Endothelial cell (in vitro differentiated cells): Measurements from ENCODE around the gene RNF40. TPM values are rescaled to one million over a fixed set of nuclear protein-coding genes. Genes with fewer than 3 reads are reported as not detected.

ENCODE experiments used
- DNase-seq: peaks from one replicate; pipeline ENCODE4 v3.0.0; 2021; ENCODE audit warnings: low spot score
- H3K27ac Mint-ChIP-seq: one replicate; pipeline ENCODE4 v1.8.0; 2021; ENCODE audit warnings: mixed read lengths, inconsistent platforms; ENCODE audit not compliant: unreplicated experiment
- H3K27me3 Mint-ChIP-seq: one replicate; pipeline ENCODE4 v1.8.0; 2021; ENCODE audit warnings: mild to moderate bottlenecking, moderate library complexity, mixed read lengths, inconsistent platforms; ENCODE audit not compliant: unreplicated experiment
- H3K36me3 Mint-ChIP-seq: one replicate; pipeline ENCODE4 v1.8.0; 2021; ENCODE audit warnings: mild to moderate bottlenecking, low read depth, mixed read lengths, inconsistent platforms; ENCODE audit not compliant: unreplicated experiment
- H3K4me1 Mint-ChIP-seq: one replicate; pipeline ENCODE4 v1.8.0; 2021; ENCODE audit warnings: mild to moderate bottlenecking, mixed read lengths, inconsistent platforms; ENCODE audit not compliant: unreplicated experiment
- H3K4me3 Mint-ChIP-seq: one replicate; pipeline ENCODE4 v1.8.0; 2021; ENCODE audit warnings: mild to moderate bottlenecking, mixed read lengths, inconsistent platforms; ENCODE audit not compliant: unreplicated experiment
- H3K9me3 Mint-ChIP-seq: one replicate; pipeline ENCODE4 v1.8.0; 2021; ENCODE audit warnings: mixed read lengths, inconsistent platforms; ENCODE audit not compliant: unreplicated experiment
- total RNA-seq: library from RNA; stranded (reverse); fragmentation: NEBNext Ultra II Directional; extraction: Animal tissue kit (Norgen Biotek cat#: 25700); gene quantifications from one replicate; pipeline ENCODE4 v1.2.1, GENCODE V29; 2021; ENCODE audit not compliant: unreplicated experiment
- TF ChIP-seq, protein P1 (sequence below): fragments of 200-600 bp; sonication (generic); IDR thresholded peaks from one replicate; pipeline ENCODE4 v1.5.0; 2021; ENCODE audit warnings: antibody characterized with exemption; ENCODE audit not compliant: unreplicated experiment

RNF40 gene
- total RNA-seq, 1 donor from 2014 or later = 108 TPM

DNA sequence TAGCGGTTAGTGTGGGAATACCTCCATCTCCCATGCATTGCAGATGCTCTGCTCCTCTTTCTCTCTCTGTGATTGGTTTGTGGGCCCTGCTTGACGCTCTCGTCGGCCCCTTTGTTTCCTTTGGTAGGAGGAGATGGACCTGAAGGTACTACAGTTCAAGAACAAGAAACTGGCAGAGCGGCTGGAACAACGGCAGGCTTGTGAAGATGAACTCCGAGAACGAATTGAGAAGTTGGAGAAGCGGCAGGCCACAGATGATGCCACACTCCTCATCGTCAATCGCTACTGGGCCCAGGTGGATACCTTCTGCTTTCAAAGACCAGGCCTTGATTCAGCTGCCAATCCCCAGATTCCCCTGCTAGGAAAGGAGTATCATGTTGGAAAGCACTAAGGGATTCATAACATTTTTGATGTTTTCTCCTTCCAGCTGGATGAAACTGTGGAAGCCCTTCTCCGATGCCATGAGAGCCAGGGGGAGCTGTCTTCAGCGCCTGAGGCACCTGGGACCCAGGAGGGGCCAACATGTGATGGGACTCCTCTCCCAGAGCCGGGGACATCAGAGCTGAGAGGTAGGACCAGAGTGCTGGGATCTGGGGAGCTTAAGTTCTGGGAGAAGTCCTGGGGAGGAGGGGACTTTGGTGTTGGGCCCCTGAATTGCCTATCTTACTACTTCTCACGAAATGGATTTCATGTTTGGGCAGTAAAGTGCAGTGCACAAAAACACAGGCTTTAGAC is 1.0 kb downstream of the RNF40 start:
- Mint-ChIP-seq H3K4me3 (peak overlapping the region; percentile 95), H3K36me3 (peaks cover 49% of the 10 kb centered on the region), H3K27ac (peak overlapping the region; percentile 93), H3K4me1 (peaks cover 21% of the 10 kb centered on the region), H3K27me3 (peaks cover 19% of the 10 kb centered on the region), H3K9me3 (no peaks in the 10 kb centered on the region)
- TF ChIP-seq, protein P1, sequence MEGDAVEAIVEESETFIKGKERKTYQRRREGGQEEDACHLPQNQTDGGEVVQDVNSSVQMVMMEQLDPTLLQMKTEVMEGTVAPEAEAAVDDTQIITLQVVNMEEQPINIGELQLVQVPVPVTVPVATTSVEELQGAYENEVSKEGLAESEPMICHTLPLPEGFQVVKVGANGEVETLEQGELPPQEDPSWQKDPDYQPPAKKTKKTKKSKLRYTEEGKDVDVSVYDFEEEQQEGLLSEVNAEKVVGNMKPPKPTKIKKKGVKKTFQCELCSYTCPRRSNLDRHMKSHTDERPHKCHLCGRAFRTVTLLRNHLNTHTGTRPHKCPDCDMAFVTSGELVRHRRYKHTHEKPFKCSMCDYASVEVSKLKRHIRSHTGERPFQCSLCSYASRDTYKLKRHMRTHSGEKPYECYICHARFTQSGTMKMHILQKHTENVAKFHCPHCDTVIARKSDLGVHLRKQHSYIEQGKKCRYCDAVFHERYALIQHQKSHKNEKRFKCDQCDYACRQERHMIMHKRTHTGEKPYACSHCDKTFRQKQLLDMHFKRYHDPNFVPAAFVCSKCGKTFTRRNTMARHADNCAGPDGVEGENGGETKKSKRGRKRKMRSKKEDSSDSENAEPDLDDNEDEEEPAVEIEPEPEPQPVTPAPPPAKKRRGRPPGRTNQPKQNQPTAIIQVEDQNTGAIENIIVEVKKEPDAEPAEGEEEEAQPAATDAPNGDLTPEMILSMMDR = no peak
- DNase-seq = no peak

DNA sequence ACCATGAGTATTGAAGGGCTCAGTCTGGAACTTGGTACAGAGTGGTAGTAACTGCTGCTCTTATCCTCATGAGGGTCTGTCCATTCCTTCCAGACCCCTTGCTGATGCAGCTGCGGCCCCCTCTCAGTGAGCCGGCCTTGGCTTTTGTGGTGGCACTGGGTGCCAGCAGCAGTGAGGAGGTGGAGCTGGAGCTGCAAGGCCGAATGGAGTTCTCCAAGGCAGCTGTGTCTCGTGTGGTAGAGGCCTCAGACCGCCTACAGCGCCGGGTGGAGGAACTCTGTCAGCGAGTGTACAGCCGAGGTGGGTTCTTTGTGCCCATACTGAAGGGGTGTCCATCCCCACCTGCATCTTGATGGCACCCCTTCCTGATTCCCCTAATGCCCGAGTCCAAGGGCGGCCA is 2.0 kb downstream of the RNF40 start:
- Mint-ChIP-seq H3K9me3 (no peaks in the 10 kb centered on the region), H3K36me3 (peaks cover 56% of the 10 kb centered on the region), H3K4me3 (peak overlapping the region; percentile 95), H3K27ac (no peak overlapping the region), H3K27me3 (peaks cover 19% of the 10 kb centered on the region), H3K4me1 (peaks cover 21% of the 10 kb centered on the region)
- TF ChIP-seq, protein P1 = no peak
- no peak for DNase-seq

DNA sequence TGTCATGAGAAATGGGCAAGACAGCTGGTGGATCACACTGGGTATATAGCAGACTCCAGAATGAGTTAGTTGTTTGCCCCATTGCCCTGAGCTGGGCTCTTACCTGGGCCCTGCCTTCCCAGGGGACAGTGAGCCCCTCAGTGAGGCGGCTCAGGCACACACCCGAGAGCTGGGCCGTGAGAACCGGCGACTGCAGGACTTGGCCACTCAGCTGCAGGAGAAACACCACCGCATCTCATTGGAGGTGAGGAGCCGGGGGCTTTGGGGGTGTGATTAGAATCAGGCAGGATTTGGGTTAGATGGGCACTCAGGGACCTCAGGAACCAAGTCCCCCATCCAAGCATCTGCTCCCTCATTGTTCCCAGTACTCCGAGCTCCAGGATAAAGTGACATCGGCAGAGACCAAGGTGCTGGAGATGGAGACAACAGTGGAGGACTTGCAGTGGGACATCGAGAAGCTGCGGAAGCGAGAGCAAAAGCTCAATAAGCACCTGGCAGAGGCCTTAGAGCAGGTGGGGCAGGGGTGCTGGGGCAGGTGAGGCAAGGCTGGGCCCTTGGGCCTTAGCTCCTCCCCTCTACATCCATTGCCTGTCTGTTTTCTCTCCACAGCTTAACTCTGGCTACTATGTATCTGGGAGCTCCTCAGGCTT is 2.8 kb downstream of the RNF40 start:
- Mint-ChIP-seq H3K36me3 (peaks cover 63% of the 10 kb centered on the region), H3K4me3 (no peak overlapping the region), H3K27ac (no peak overlapping the region), H3K9me3 (no peaks in the 10 kb centered on the region), H3K27me3 (peaks cover 19% of the 10 kb centered on the region), H3K4me1 (peaks cover 21% of the 10 kb centered on the region)
- DNase-seq = no peak
- TF ChIP-seq, protein P1 = no peak

DNA sequence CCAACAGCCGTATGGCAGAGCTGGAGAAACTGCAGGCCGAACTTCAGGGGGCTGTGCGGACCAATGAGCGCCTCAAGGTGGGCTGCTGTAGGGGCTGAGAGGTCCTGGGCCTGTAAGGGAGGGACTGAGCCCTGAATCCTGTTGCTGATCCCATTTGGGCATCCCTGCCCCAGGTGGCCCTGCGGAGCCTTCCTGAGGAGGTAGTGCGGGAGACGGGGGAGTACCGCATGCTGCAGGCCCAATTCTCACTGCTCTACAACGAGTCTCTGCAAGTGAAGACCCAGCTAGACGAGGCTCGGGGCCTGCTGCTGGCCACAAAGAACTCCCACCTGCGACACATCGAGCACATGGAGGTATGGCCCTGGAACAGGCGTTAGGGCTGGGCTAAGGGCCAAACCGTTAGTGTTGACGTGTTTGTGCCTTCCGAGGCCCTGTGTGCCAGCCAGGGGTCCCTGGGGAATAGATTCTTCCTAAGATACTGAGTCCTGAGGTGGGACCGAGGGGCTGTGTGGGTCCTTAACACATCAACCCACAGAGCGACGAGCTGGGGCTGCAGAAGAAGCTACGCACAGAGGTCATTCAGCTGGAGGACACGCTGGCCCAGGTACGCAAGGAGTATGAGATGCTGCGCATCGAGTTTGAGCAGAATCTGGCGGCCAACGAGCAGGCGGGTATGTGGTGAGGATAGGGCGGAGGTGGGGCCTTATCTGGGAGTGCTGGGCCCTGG is 4.2 kb downstream of the RNF40 start:
- H3K27ac Mint-ChIP-seq = peak overlapping the region; percentile 57
- peaks cover 12% of the 10 kb centered on the region for H3K4me1 Mint-ChIP-seq
- TF ChIP-seq, protein P1 = no peak
- peaks cover 10% of the 10 kb centered on the region for H3K27me3 Mint-ChIP-seq
- H3K36me3 Mint-ChIP-seq = peaks cover 65% of the 10 kb centered on the region
- no peak for DNase-seq
- H3K4me3 Mint-ChIP-seq = peak overlapping the region; percentile 53
- no peaks in the 10 kb centered on the region for H3K9me3 Mint-ChIP-seq

DNA sequence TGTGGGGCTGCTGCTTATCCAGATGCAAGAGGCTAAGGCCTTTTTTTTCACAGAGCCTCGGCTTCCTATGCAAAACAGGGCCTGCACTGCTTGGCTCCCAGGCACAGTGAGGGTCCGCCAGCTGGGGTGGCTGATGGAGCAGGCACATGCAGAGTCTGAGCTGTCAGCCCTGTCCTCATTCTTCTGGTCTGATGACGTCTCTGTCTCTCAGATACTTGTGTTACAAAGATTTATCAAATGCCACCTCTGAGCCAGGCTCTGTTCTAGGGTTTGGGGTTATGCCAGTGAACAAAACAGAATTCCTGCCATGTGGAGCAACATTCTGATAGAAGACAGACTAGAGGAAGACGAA is 4.8 kb downstream of the RNF40 start:
- peaks cover 69% of the 10 kb centered on the region for H3K36me3 Mint-ChIP-seq

More for the DNA sequence above, 4.8 kb downstream of the RNF40 start:
- Mint-ChIP-seq H3K27ac (no peak overlapping the region), H3K27me3 (peaks cover 10% of the 10 kb centered on the region), H3K4me1 (peaks cover 12% of the 10 kb centered on the region), H3K4me3 (peak overlapping the region; percentile 24), H3K9me3 (no peaks in the 10 kb centered on the region)
- DNase-seq = no peak
- TF ChIP-seq, protein P1 = no peak
